GM12801 (cell line): Measurements from ENCODE around the gene ADI1.

ENCODE experiments used
- TF ChIP-seq, protein P1 (sequence below): IDR thresholded peaks from one replicate; pipeline ENCODE4 v1.5.1; 2011; ENCODE audit warnings: control low read depth; ENCODE audit not compliant: insufficient read length; ENCODE audit errors: extremely low read depth

Gene ADI1

GRCh38 chr2:3466966-3467365, 52.4 kb downstream of the ADI1 start:
- TF ChIP-seq, protein P1, sequence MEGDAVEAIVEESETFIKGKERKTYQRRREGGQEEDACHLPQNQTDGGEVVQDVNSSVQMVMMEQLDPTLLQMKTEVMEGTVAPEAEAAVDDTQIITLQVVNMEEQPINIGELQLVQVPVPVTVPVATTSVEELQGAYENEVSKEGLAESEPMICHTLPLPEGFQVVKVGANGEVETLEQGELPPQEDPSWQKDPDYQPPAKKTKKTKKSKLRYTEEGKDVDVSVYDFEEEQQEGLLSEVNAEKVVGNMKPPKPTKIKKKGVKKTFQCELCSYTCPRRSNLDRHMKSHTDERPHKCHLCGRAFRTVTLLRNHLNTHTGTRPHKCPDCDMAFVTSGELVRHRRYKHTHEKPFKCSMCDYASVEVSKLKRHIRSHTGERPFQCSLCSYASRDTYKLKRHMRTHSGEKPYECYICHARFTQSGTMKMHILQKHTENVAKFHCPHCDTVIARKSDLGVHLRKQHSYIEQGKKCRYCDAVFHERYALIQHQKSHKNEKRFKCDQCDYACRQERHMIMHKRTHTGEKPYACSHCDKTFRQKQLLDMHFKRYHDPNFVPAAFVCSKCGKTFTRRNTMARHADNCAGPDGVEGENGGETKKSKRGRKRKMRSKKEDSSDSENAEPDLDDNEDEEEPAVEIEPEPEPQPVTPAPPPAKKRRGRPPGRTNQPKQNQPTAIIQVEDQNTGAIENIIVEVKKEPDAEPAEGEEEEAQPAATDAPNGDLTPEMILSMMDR = no peak

- TF ChIP-seq, protein P1 = no peak
These were observed 52.9 kb downstream of the ADI1 start for GRCh38 chr2:3466482-3466863.

GRCh38 chr2:3465844-3466481, 53.4 kb downstream of the ADI1 start:
- TF ChIP-seq, protein P1 = no peak

- TF ChIP-seq, protein P1 = no peak
These were observed 54.0 kb downstream of the ADI1 start for GRCh38 chr2:3465328-3465727.

DNA sequence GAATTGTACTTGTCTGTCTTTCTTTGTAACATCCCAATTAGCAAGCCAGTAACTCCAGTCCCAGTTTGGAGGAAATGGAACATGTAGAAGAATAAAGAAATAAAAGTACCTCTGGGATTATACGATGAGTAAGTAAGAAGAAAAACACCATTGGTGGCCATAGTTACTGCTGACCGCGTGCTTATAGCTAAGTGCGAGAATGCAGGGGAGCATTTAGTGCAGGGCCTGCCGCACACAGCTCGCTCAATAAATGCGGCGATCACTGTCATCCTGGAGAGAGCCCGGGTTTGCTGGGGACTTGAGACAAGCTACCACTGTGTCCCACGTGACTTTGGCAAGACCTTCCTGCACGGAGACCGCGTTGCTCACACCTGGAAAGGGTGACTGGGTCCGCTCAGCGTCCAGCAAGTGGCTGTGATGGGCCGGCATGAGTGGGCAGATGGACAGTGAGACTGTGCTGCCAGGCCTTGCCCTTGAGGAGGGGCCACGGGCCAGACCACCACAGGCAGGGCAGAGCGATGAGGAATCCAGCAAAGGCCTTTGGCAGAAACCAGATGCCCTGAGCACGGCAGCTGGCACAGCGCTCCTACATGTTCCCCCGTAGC, 54.8 kb downstream of the ADI1 start:
- TF ChIP-seq, protein P1 = no peak

GRCh38 chr2:3463944-3464343, 55.4 kb downstream of the ADI1 start:
- TF ChIP-seq, protein P1 = no peak

- TF ChIP-seq, protein P1 = no peak
These were observed 56.0 kb downstream of the ADI1 start for GRCh38 chr2:3463186-3463835.
